HG02642 (cell line): ENCODE results near the gene MAP3K20.

Experiments
- ATAC-seq: cut with Tn5 transposase; IDR thresholded peaks from one replicate; pipeline ENCODE4 v1.9.1; 2021; ENCODE audit warnings: mild to moderate bottlenecking; ENCODE audit not compliant: unreplicated experiment, poor library complexity

Gene MAP3K20

DNA sequence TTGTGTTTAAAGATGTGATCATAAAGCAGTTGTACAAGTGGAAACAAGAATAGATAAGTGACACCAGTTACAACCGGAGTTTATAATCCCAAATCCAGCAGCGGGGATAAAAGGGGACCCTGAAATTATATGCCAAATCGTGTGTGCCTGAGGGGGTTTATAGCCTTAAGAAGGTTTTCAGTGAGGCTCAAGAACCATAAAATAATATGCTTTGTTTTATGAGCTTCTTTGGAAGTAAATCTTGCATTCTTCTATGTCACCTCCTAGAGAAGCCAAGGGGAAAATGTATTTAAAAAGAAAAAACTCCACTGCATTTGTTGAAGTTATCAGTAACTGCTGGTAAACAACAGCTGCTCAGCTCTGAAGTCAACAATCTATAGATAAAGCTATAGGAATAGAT lies 25.8 kb upstream of the MAP3K20 start:
- no peak for ATAC-seq

DNA sequence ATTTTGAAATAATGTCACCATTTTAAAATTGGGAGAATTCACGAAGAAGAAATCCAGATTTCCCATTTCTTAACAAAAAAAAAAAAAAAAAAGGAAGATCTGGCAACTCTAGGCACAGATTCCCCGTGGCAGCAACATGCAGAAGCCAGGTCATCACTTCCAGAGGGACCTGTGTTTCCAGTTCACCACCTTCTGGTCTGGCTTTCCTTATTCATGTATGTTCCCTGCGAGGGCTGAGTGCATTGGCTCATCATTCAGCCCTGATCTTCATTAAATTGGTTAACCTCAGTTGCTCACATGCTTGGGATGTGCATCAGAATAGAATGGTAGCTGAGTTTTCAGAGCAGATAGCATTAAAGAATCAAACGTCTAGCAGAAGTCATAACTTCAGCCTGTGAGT lies 25.0 kb upstream of the MAP3K20 start:
- no peak for ATAC-seq

DNA sequence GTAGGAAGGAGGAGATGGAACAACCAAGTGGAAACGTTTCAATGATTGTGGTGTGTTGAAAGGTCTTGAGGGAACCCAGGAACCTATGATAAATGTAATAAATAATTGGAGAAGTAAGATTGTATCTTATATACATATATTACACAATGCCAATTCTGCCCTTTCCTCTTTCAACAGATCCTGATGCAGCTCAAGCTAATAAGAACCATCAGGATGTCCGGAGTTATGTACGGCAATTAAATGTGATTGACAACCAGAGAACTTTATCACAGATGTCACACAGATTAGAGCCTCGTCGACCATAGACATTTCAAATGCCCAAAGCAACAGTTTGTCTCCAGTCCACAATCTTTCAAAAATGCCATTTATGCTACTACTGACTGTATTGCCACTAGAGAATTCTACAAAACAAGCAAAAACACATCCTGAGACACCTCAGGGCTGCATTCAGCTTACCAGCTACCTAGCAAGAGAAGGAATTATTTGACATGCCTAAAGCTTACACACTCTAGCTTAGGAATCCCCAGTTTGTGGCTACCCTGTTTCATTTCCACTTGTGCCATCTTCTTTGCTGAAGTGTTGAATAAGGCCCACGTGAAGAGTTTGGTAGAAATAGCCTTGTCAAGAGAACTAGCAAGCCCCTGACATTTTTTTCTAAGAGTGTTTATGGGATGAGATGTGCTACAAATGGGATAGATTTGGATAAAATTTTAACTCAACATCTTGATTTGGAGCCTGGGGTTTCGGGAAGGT lies 24.0 kb upstream of the MAP3K20 start:
- ATAC-seq: no peak

DNA sequence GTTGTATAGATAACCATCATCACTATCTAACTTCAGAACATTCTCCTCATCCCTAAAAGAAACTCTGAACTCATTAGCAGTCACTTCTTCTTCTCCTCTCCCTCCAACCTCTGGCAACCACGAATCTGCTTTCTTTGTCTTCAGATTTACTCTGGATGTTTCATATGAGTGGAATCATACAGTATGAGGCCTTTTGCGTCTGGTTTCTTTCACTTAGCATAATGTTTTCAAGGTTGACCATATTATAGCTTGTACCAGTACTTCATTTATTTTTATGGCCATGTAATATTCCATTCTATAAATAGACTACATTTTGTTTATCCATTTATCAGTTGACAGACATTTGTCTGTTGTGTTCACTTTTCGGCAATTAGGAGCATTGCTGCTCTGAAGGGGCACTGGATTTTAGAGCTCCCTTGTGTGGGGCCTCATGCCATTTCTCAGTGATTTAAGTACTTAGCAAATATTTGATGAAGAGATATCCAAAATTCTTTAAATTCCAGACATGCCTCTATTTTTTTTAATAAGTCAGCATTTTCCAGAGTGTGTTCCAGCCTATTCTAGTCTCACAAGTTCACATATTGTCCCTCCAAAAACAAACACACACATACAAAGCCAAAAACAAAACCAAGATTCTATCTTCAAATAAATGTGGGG lies 22.5 kb upstream of the MAP3K20 start:
- ATAC-seq: no peak

DNA sequence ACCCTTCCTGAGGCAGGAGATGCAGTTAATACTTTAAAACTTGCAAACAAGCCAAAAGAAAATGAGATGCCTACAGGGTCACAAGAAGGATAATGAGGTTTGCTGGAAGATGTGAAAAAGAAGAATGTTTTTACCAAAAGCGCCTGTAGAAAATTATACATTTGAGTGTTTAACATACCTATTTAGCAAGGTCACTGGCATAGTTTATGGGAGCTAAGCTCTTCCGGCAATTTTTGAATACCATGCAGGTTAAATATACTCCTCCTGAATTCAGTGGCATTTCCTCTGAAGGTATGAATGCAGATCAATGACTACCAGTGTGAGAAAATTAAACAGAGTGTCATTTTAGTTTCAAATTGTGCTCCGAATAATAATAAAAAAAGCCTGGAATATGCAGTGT lies 21.2 kb upstream of the MAP3K20 start:
- no peak for ATAC-seq

DNA sequence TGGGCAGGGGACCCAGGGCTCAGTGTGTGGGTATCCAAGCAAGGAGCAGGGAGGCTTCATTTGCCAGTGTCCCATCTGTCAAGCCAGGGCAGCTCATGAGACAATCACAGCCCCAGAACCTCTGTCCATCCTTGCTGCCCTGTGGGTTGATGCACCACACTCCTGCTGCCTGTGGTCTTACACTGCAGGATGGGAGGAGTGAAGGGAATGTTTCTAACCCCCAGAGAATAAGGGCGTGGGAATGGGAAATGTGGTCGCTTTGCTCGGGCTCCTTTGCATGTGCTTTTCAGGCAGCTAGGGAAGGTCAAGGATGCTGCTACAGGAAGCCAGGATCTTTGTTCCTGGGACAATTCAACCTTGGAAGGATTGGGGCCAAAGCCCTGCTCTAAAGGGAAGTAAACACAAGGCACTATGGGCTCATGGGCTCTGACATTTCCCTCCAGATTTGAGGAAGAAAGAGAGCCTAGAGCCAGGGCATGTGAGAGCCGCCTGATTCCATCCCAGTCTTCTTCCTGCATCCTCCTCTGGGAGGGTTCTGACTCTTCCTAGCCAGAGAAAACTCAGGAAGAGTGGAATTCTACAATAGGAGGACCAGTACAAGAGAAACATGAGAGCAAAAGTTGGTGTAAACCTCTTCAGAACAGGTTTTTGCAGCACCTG lies 18.8 kb upstream of the MAP3K20 start:
- ATAC-seq: no peak

DNA sequence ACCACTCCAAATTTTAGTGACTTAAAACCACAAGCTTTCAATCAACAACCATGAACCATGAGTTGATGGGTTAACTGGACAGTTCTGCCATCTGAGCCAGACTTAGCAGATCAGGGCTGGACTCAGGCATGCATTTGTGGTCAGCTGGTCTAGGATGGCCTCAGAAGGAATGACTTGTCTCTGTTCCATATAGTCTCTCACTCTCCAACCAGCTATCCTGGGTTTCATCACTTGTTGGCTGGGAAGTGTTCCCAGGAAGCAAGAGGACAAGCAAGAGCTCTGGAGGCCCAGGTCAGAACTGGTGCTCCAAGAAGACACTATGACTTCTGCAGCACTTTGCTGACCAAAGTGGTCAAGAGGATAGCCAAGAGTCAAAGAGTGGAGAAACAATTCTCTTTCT lies 17.5 kb upstream of the MAP3K20 start:
- ATAC-seq: no peak

DNA sequence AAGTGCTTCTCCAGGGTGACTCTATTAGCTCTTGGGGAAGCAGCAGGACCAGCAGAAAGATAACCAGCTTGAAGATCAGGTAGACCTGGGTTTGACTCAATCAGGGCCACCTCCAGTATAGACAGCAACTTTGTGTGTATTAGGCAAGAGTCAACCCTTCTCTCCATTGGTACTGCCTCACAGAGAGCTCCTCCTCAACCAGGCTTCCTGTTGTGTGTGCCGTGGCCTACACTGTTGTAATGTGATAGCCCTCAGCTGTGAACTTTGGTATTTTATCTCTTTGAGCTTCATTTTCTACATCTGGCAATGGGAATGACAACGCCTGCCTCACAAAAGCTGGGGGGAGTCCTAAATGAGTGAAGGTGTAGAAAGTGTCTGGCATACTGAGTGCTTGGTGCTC lies 17.0 kb upstream of the MAP3K20 start:
- no peak for ATAC-seq

DNA sequence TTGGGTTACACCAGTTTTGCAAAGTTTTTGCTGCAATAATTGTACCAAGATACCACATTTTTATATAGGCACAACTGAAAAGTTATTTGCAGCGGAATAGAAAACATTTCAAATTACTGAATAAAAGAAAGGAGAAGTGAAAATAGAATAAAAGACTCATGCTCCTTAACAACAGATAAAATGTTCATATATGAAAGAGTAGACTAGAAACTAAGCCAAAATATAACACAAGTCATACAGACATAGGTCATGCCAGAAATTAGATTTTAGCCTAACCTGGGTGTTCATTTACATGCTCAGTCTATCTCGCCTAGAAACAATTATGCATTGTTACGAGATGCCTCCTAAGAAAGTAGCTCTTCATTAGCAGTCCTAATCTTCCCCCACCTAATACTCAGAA lies 16.4 kb upstream of the MAP3K20 start:
- no peak for ATAC-seq

DNA sequence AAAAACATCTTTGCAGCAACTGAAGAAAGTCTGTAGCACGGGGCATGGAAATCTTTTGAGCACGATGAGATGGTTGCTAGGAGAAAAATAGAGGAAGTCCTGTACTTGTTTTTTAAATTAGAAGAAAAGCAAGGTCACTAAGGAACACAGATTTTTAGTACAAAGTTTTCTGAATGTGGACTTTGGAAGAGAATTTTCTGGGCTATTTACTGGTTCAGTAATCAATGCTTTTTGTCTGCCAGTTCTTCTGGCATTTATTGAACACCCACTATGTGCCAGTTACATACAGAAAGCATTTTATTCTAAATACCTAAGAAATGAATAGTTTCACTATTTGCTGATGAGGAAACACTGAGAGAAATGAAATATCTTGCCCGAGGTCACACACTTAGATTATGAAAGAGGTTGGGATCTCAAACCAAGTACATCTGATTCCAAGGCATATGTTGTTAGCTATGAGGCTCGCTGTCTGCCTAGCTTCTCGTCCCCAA lies 15.6 kb upstream of the MAP3K20 start:
- ATAC-seq: no peak

DNA sequence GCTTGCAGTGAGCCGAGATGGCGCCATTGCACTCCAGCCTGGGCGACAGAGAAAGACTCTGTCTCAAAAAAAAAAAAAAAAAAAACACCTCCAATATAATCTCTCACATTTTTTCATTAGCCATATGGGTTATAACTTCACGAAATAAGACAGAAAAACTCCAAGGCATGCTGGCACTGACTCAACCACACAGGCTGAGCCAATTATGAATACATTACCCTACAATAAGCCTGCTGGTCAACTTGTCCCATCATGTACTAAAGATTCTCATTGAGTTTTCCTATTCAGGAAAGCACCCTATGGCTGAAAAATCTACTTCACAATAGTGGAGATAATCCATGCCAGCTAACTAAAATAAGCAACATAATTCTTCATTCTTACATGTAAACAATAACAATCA lies 12.8 kb upstream of the MAP3K20 start:
- ATAC-seq: no peak

DNA sequence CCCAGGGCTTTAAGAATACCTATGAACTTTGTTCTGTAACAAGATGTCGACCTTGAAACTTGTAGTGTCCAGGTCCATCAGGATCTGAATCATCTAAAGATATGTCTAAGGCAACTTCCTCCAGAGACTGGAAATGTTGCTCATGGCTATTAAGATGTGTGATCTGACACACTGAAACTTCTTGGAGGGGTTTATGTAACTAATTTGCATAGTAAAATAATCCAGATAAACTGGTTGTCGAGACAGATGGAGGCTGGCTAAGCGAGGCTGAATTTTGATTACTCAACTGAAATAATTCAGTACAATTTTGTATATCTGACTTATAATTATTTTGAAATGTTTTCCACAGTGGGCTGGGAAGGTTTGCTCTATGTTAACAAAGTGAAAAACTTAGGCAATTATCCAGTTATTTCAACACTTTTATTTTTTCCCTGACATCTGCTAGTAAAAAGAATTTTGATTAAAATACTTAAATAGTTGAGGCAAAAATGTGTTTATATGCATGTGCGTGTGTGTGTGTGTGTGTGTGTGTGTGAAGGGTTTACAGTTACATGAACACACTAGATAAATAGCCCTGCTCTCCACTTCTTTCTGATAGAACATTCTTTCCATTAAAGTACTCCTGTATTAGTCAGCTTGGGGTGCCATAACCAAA lies 11.4 kb upstream of the MAP3K20 start:
- ATAC-seq: no peak

DNA sequence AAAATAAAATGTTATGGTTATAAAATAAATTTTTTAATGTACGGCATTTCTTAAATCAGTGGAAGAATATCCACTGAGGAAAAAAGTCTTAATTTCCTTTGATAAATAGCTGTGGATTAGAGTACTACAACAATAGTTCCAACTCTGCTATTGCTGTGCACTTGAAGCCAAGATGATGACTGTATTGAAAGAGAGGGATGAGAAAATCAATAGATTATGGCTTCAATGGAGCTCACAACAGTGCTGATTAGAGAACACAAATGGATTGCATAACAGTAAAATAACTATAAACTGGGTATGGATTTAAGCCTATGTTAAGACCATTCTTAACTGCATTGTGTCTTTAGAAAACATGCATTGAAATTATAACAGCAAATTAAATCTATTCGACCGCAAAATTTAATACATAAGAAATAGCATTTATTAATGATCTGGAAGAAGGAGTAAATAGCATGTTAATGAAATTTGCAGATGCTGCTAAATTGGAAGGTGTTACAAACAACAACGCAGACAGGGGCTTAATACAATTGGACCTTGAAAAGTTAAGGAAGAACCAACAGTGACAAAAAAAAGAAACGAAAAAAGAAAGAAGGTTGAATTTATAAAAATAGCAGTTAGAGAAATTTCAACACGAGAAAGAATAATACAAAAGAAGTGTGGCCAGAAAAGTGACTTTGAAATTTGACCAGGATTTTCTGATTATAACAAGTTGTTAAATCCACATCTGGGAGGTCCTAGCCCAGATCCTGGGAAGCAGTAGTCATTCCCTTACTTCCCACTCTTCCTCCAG lies 8.6 kb upstream of the MAP3K20 start:
- no peak for ATAC-seq

DNA sequence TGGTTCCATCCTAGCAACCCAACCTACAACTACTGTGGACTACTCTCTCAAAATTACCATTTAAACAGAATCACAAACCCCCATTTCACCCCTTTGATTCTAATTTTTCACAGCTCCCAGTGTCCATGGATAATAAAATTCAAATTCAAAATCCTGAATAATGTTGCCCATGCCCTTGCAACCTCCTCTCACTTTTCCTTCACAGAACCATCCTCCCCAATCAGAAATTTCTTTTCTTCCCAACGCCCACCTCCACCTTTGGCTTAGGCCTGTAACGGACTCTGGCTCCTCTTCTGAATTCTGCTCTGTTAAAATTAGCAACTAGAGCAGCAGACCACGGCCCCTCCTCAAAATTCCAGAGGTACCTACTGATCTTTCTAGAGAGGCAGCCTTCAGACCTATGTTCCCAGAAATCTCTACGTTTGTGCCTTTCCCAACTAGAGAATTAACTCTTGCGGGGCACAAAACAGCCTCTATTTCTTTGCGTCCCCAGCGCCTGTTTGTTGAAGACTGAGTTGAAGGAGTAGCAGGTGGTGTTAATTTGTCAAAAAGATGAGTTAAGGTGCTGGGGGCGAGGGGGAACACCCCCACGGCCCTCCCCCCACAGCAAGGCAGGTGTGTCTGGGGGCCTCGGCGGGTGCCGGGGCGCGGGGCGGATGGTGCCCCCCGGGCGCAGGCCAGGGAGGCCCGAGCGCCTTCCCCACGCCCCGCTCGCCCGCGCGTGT lies 428 bp upstream of the MAP3K20 start:
- no peak for ATAC-seq

DNA sequence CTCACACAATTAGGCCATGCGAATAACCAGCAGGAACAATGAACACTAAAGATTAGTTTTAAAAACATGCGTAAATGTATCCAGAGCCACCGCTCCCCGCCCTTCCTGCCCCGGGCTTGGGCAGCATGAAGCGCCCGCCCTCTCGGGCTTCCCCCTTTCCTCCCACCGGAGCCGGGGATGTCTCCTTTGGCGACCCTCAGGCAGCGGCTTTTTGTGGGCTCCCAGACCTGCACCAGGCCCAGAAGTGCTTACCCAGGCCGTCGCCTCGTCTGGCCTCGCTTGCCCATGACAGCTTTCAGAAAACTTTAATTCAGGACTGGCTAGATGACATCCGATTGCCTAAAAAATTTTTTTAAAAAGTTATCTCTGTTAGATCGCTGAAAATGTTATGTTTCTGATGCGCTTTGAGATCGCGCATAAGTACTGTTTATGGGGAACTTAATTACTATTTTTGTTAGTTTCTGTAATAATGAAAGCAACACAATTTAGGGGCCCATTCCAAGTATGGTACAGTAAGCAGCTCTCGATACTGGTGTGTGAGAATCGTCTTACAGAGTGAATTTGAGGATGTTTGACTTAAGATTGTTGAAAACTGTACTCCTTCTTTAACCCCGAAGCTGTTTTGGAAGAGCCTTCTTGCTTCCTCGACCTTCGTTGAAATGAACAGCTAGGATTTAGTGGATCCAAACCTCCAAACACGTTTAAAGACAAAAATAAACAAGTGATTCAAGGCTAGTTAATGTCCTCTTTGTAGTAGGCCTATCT lies 1.1 kb downstream of the MAP3K20 start:
- peak; percentile 36 for ATAC-seq

DNA sequence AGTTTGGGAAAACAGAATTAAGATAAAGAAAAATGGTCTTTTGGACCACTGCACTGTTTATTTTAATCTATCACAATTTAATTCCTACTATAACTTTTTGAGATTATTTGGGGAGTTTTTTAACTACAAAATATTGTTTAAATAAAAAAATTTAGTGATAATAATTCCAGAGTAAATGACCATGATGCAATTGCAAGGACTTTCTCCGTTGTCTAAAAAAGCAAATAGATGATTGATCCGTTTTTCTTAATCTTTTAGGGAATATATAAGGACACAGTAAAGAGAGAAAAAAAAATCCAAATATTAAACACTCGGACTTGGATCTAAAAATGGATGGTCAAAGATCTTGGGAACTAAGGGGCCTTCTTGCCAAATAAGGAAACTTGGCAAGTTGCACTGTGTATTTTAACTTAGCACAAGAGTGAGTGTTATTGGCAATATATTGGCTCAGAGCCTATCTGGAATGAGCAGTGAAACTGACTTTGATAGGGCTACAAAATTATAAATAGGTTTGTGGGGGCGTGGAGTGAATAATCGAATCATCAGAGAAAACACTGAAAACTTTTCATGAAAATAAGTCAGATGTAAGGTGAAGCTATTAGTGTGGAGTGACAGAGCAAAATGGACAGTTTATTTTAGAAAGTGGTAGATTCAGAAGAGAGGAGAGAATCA lies 2.0 kb downstream of the MAP3K20 start:
- ATAC-seq: no peak

DNA sequence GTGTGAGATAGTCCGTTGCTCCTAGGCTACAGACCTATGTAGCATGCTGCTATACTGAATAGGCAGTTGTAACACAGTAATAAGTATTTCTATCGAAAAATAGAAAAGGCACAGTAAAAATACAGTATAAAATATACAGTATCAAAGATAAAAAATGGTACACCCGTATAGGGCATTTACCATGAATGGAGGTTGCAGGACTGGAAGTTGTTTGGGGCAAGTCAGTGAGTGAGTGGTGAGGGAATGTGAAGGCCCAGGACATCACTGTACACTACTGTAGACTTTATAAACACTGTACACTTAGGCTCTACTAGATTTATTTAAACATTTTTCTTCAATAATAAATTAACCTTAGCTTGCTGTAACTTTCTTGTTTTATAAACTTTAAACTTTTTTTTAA lies 3.5 kb downstream of the MAP3K20 start:
- no peak for ATAC-seq
